ENCODE measurements around the gene ST8SIA1.

ST8SIA1 gene

DNA sequence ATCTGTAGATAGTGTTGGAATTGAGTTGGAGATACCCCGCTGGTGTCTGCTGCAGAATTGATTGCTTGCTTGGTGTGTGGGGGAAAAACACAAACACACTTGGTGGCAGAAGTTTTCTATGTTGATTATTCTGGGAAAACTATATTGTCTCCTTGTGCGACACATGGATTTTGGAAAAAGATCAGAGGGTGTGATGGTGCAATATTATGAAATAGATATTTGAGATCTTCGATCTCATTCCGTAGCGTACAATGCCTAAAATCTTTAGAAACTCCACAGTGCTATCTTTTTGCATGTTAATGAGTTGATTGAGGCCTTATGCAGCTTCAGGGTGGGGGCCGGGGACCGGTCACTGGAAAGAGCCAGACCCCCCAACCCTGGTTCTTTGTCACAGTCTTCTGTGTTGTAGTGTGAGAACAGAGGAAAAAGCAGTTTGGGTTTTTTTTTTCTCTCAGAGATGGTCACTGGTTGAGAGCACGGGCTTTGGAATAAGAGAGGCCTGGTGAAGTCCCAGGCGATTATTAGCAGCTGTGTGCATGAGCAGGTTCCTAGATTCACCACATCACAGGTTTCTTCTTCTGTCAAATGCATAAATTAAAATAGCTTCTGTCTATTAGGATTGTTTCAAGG is 88.2 kb downstream of the ST8SIA1 start:
- H3K27me3 ChIP-seq (ENCODE audit: control insufficient read depth in 1 of 2, insufficient read depth in 2 of 2, low read length in 2 of 2): no peaks in the 10 kb centered on the region
- H3K27ac ChIP-seq (ENCODE audit: low read length): no peak overlapping the region
- no peaks in the 10 kb centered on the region for H3K36me3 ChIP-seq (ENCODE audit: control insufficient read depth in 2 of 2, insufficient read depth in 2 of 2, low read length in 2 of 2)
- H3K4me1 ChIP-seq (ENCODE audit: control insufficient read depth, insufficient read depth, low read length): no peaks in the 10 kb centered on the region
- H3K9ac ChIP-seq (ENCODE audit: low read length in 2 of 2): no peak overlapping the region
- H3K9me3 ChIP-seq (ENCODE audit: control insufficient read depth in 2 of 2, low read length in 2 of 2): no peaks in the 10 kb centered on the region
- no peak overlapping the region for H3K4me3 ChIP-seq (ENCODE audit: low read length in 2 of 2)

- Histone ChIP-seq H3K4me3 (ENCODE audit: low read length in 2 of 2) (no peak overlapping the region), H3K36me3 (ENCODE audit: control insufficient read depth in 2 of 2, insufficient read depth in 2 of 2, low read length in 2 of 2) (no peaks in the 10 kb centered on the region), H3K9ac (ENCODE audit: low read length in 2 of 2) (no peak overlapping the region), H3K27me3 (ENCODE audit: control insufficient read depth in 1 of 2, insufficient read depth in 2 of 2, low read length in 2 of 2) (no peaks in the 10 kb centered on the region), H3K4me1 (ENCODE audit: control insufficient read depth, insufficient read depth, low read length) (no peaks in the 10 kb centered on the region), H3K27ac (ENCODE audit: low read length) (no peak overlapping the region), H3K9me3 (ENCODE audit: control insufficient read depth in 2 of 2, low read length in 2 of 2) (peaks cover 0 to 4% of the 10 kb centered on the region in 2 donors)
These were observed 91.8 kb downstream of the ST8SIA1 start for GRCh38 chr12:22242726-22243125.

- H3K4me3 ChIP-seq (ENCODE audit: low read length in 2 of 2): no peak overlapping the region
- H3K9me3 ChIP-seq (ENCODE audit: control insufficient read depth in 2 of 2, low read length in 2 of 2): peaks cover 0 to 4% of the 10 kb centered on the region in 2 donors
- no peaks in the 10 kb centered on the region for H3K36me3 ChIP-seq (ENCODE audit: control insufficient read depth in 2 of 2, insufficient read depth in 2 of 2, low read length in 2 of 2)
- no peak overlapping the region for H3K27ac ChIP-seq (ENCODE audit: low read length)
- H3K4me1 ChIP-seq (ENCODE audit: control insufficient read depth, insufficient read depth, low read length): no peaks in the 10 kb centered on the region
- H3K9ac ChIP-seq (ENCODE audit: low read length in 2 of 2): no peak overlapping the region
- H3K27me3 ChIP-seq (ENCODE audit: control insufficient read depth in 1 of 2, insufficient read depth in 2 of 2, low read length in 2 of 2): no peaks in the 10 kb centered on the region
These were observed 96.3 kb downstream of the ST8SIA1 start for GRCh38 chr12:22238211-22238610.

GRCh38 chr12:22234561-22234960 is 99.9 kb downstream of the ST8SIA1 start:
- Histone ChIP-seq H3K4me1 (ENCODE audit: control insufficient read depth, insufficient read depth, low read length) (peaks cover 3% of the 10 kb centered on the region), H3K9ac (ENCODE audit: low read length in 2 of 2) (no peak overlapping the region), H3K27me3 (ENCODE audit: control insufficient read depth in 1 of 2, insufficient read depth in 2 of 2, low read length in 2 of 2) (no peaks in the 10 kb centered on the region), H3K27ac (ENCODE audit: low read length) (no peak overlapping the region), H3K36me3 (ENCODE audit: control insufficient read depth in 2 of 2, insufficient read depth in 2 of 2, low read length in 2 of 2) (no peaks in the 10 kb centered on the region), H3K4me3 (ENCODE audit: low read length in 2 of 2) (no peak overlapping the region), H3K9me3 (ENCODE audit: control insufficient read depth in 2 of 2, low read length in 2 of 2) (peaks cover 0 to 1% of the 10 kb centered on the region in 2 donors)

- Histone ChIP-seq H3K9me3 (ENCODE audit: control insufficient read depth in 2 of 2, low read length in 2 of 2) (no peaks in the 10 kb centered on the region), H3K4me1 (ENCODE audit: control insufficient read depth, insufficient read depth, low read length) (peaks cover 3% of the 10 kb centered on the region), H3K4me3 (ENCODE audit: low read length in 2 of 2) (no peak overlapping the region), H3K27me3 (ENCODE audit: control insufficient read depth in 1 of 2, insufficient read depth in 2 of 2, low read length in 2 of 2) (no peaks in the 10 kb centered on the region), H3K36me3 (ENCODE audit: control insufficient read depth in 2 of 2, insufficient read depth in 2 of 2, low read length in 2 of 2) (no peaks in the 10 kb centered on the region), H3K27ac (ENCODE audit: low read length) (no peak overlapping the region), H3K9ac (ENCODE audit: low read length in 2 of 2) (no peak overlapping the region)
These were observed 102.7 kb downstream of the ST8SIA1 start for GRCh38 chr12:22231836-22232235.

DNA sequence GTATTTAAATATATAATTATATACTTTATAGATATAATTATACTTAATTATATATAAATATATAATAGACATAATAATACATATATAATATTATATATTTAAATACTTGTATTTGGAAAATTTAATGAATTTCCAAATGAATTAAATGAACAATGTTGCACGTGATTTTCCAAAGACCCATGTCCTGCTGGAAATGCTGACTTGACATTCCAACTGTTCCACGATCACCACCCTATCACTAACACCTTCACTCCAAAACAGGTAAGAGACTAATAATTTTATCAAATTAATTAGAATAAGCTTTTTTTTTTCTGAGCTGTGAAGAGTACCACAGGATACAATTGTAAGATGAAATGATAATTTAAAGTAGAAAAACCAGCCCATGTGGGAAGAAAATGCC is 103.4 kb downstream of the ST8SIA1 start:
- Histone ChIP-seq H3K4me3 (ENCODE audit: low read length in 2 of 2) (no peak overlapping the region), H3K9ac (ENCODE audit: low read length in 2 of 2) (no peak overlapping the region), H3K4me1 (ENCODE audit: control insufficient read depth, insufficient read depth, low read length) (peaks cover 3% of the 10 kb centered on the region), H3K27ac (ENCODE audit: low read length) (no peak overlapping the region), H3K36me3 (ENCODE audit: control insufficient read depth in 2 of 2, insufficient read depth in 2 of 2, low read length in 2 of 2) (no peaks in the 10 kb centered on the region), H3K27me3 (ENCODE audit: control insufficient read depth in 1 of 2, insufficient read depth in 2 of 2, low read length in 2 of 2) (no peaks in the 10 kb centered on the region), H3K9me3 (ENCODE audit: control insufficient read depth in 2 of 2, low read length in 2 of 2) (no peaks in the 10 kb centered on the region)

GRCh38 chr12:22230280-22230794 is 104.2 kb downstream of the ST8SIA1 start:
- Histone ChIP-seq H3K4me3 (ENCODE audit: low read length in 2 of 2) (no peak overlapping the region), H3K36me3 (ENCODE audit: control insufficient read depth in 2 of 2, insufficient read depth in 2 of 2, low read length in 2 of 2) (no peaks in the 10 kb centered on the region), H3K27ac (ENCODE audit: low read length) (no peak overlapping the region), H3K27me3 (ENCODE audit: control insufficient read depth in 1 of 2, insufficient read depth in 2 of 2, low read length in 2 of 2) (no peaks in the 10 kb centered on the region), H3K9ac (ENCODE audit: low read length in 2 of 2) (no peak overlapping the region), H3K9me3 (ENCODE audit: control insufficient read depth in 2 of 2, low read length in 2 of 2) (no peaks in the 10 kb centered on the region), H3K4me1 (ENCODE audit: control insufficient read depth, insufficient read depth, low read length) (peaks cover 3% of the 10 kb centered on the region)

DNA sequence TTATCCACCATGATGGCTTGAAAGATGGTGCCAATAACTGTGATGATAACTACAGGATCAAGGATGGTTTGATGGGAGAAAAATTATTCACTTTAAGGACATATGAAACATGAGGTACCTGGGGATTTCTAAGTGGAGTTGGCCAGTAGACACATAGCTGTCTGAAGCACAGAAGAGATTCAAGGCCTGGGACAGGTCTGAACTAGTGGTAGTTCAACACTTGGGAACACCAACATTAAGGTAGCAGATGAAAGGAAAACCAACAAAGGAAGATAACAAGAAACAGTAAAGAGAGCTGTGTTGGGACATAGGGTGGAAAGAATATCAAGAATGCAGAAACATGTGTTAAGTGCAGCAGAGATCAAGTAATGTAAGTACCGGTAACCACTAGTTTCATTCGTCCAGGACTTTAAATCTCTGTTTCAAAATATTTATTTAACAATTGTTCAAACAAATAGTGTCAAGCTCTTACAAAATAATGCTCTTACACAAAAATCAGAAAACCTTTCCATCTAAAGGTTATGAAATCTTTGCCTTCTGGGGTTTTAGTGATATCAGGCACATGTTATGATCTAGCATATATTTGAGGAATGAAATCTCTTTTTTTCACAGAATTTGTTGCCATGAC is 104.7 kb downstream of the ST8SIA1 start:
- Histone ChIP-seq H3K27ac (ENCODE audit: low read length) (no peak overlapping the region), H3K9ac (ENCODE audit: low read length in 2 of 2) (no peak overlapping the region), H3K9me3 (ENCODE audit: control insufficient read depth in 2 of 2, low read length in 2 of 2) (no peaks in the 10 kb centered on the region), H3K4me3 (ENCODE audit: low read length in 2 of 2) (no peak overlapping the region), H3K4me1 (ENCODE audit: control insufficient read depth, insufficient read depth, low read length) (peaks cover 3% of the 10 kb centered on the region), H3K27me3 (ENCODE audit: control insufficient read depth in 1 of 2, insufficient read depth in 2 of 2, low read length in 2 of 2) (no peaks in the 10 kb centered on the region), H3K36me3 (ENCODE audit: control insufficient read depth in 2 of 2, insufficient read depth in 2 of 2, low read length in 2 of 2) (no peaks in the 10 kb centered on the region)

GRCh38 chr12:22228022-22228875 is 106.3 kb downstream of the ST8SIA1 start:
- Histone ChIP-seq H3K4me3 (ENCODE audit: low read length in 2 of 2) (no peak overlapping the region), H3K27ac (ENCODE audit: low read length) (no peak overlapping the region), H3K9me3 (ENCODE audit: control insufficient read depth in 2 of 2, low read length in 2 of 2) (no peaks in the 10 kb centered on the region), H3K36me3 (ENCODE audit: control insufficient read depth in 2 of 2, insufficient read depth in 2 of 2, low read length in 2 of 2) (no peaks in the 10 kb centered on the region), H3K4me1 (ENCODE audit: control insufficient read depth, insufficient read depth, low read length) (peaks cover 3% of the 10 kb centered on the region), H3K27me3 (ENCODE audit: control insufficient read depth in 1 of 2, insufficient read depth in 2 of 2, low read length in 2 of 2) (no peaks in the 10 kb centered on the region), H3K9ac (ENCODE audit: low read length in 2 of 2) (no peak overlapping the region)

- H3K9ac ChIP-seq (ENCODE audit: low read length in 2 of 2): no peak overlapping the region
- no peaks in the 10 kb centered on the region for H3K9me3 ChIP-seq (ENCODE audit: control insufficient read depth in 2 of 2, low read length in 2 of 2)
- no peak overlapping the region for H3K27ac ChIP-seq (ENCODE audit: low read length)
- H3K36me3 ChIP-seq (ENCODE audit: control insufficient read depth in 2 of 2, insufficient read depth in 2 of 2, low read length in 2 of 2): no peaks in the 10 kb centered on the region
- no peaks in the 10 kb centered on the region for H3K4me1 ChIP-seq (ENCODE audit: control insufficient read depth, insufficient read depth, low read length)
- H3K27me3 ChIP-seq (ENCODE audit: control insufficient read depth in 1 of 2, insufficient read depth in 2 of 2, low read length in 2 of 2): no peaks in the 10 kb centered on the region
- no peak overlapping the region for H3K4me3 ChIP-seq (ENCODE audit: low read length in 2 of 2)
These were observed 111.2 kb downstream of the ST8SIA1 start for GRCh38 chr12:22223356-22223755.
